Transverse colon (tissue), 4 donors: ENCODE data around the gene TRAPPC2B. TPM values are rescaled to one million over a fixed set of nuclear protein-coding genes. Genes with fewer than 3 reads are reported as not detected.

Experiments used
- DNase-seq: peaks from one replicate; pipeline ENCODE4 v3.0.0-alpha.2; 2019
- H3K27ac ChIP-seq, 4 donors: fragments of 200-600 bp; sonication (generic); 2 replicates each; pipeline ENCODE4 v1.5.1; 2016 to 2018; ENCODE audit warnings: inconsistent platforms in 4 of 4
- H3K27me3 ChIP-seq: fragments of 200-600 bp; sonication (generic); 2 replicates; pipeline ENCODE4 v1.5.1; 2017; ENCODE audit warnings: inconsistent platforms
- H3K36me3 ChIP-seq, 4 donors: fragments of 200-600 bp; sonication (generic); 2 replicates each; pipeline ENCODE4 v1.5.1; 2017 to 2019; ENCODE audit warnings: inconsistent platforms in 4 of 4
- H3K4me1 ChIP-seq, 4 donors: fragments of 200-600 bp; sonication (generic); 2 replicates each; pipeline ENCODE4 v1.5.1; 2017 to 2020; ENCODE audit warnings: inconsistent platforms in 4 of 4
- H3K4me3 ChIP-seq, 4 donors: fragments of 200-600 bp; sonication (generic); 1 replicate in 1 of 4; 2 replicates in 3 of 4; pipeline versions ENCODE4 v1.5.1 to v1.6.1; 2017 to 2019; ENCODE audit warnings: inconsistent platforms in 4 of 4
- H3K9me3 ChIP-seq, 2 donors: fragments of 200-600 bp; sonication (generic); 2 replicates each; pipeline ENCODE4 v1.5.1; 2017 to 2019; ENCODE audit warnings: inconsistent platforms in 2 of 2
- CTCF ChIP-seq, 5 experiments: fragments of 200-600 bp in 3 of 5; fragments of 450-650 bp in 2 of 5; sonication (generic) in 3 of 5; IDR thresholded peaks; 1 replicate in 2 of 5; 2 replicates in 3 of 5; pipeline ENCODE4 v1.5.1; 2016 to 2017; ENCODE audit warnings: antibody characterized with exemption in 5 of 5, inconsistent platforms in 3 of 5, mild to moderate bottlenecking in 2 of 5, moderate library complexity in 1 of 5
- EP300 ChIP-seq: sonication (generic); formaldehyde crosslinking; IDR thresholded peaks from one replicate; pipeline ENCODE4 v1.6.1; 2017; ENCODE audit warnings: antibody characterized with exemption, low read depth
- POLR2A ChIP-seq: fragments of 450-650 bp; IDR thresholded peaks from one replicate; pipeline ENCODE4 v1.6.1; 2016; ENCODE audit warnings: antibody characterized with exemption, mild to moderate bottlenecking, moderate library complexity
- POLR2AphosphoS5 ChIP-seq, 3 donors: sonication (generic); formaldehyde crosslinking; IDR thresholded peaks; one replicate each; pipeline ENCODE4 v1.6.1; 2016; ENCODE audit warnings: antibody characterized with exemption in 3 of 3
- WGBS, 2 donors: methylation state at CpG; one replicate each; pipeline ENCODE4 v1.1.5; 2018; ENCODE audit warnings: low coverage in 1 of 2; 5-methylcytosine and 5-hydroxymethylcytosine counted together
- in situ Hi-C, 4 donors: fragments of 200-750 bp; cut with MboI; loops; one replicate each; pipeline versions ENCODE4 v1.15.0 to v1.15.1; 2017; ENCODE audit warnings: low sequenced_read_pairs in 3 of 4, low pct_ligation_motif_present in 1 of 4, low pct_unique_long_range_greater_than_20kb in 1 of 4
- intact Hi-C: fragments of 100-400 bp; cut with DNase I; formaldehyde crosslinking; loops from one replicate; pipeline ENCODE4 v1.15.1; 2023; ENCODE audit warnings: low total_unique reads
- total RNA-seq, 4 donors: library from RNA; depleted of rRNA; stranded (reverse); fragments of >200 nt; gene quantifications; one replicate each; pipeline ENCODE4 v1.1.0, GENCODE V29; 2016

Gene TRAPPC2B
- total RNA-seq, 4 donors from 2014 or later: 8.3 to 12.5 TPM; not detected in 2

- DNase-seq: peak; percentile 54
- TF ChIP-seq EP300: no peak
- peak; percentile 35 to 50 (median 44) for TF ChIP-seq CTCF (IDR thresholded peaks at IDR 0.05)
- TF ChIP-seq POLR2AphosphoS5 (IDR thresholded peaks at IDR 0.05): no peak
- no peak for TF ChIP-seq POLR2A
- H3K9me3 ChIP-seq: no peaks in the 10 kb centered on the region
- in situ Hi-C loops (no loop called here), intact Hi-C loops (no loop called here)
- H3K36me3 ChIP-seq: peaks cover 0 to 1% (median 0%) of the 10 kb centered on the region in 4 donors
- peaks cover 2 to 7% (median 5%) of the 10 kb centered on the region in 4 donors for H3K4me1 ChIP-seq
- no peaks in the 10 kb centered on the region for H3K27me3 ChIP-seq
- H3K4me3 ChIP-seq: no peak overlapping the region
- 30 to 44% methylated on average over 1 to 8 of the region's 8 CpGs for WGBS, 2 donors
- no peak overlapping the region for H3K27ac ChIP-seq
These were observed 43.3 kb downstream of the TRAPPC2B start for GRCh38 chr19:57406516-57407123.

DNA sequence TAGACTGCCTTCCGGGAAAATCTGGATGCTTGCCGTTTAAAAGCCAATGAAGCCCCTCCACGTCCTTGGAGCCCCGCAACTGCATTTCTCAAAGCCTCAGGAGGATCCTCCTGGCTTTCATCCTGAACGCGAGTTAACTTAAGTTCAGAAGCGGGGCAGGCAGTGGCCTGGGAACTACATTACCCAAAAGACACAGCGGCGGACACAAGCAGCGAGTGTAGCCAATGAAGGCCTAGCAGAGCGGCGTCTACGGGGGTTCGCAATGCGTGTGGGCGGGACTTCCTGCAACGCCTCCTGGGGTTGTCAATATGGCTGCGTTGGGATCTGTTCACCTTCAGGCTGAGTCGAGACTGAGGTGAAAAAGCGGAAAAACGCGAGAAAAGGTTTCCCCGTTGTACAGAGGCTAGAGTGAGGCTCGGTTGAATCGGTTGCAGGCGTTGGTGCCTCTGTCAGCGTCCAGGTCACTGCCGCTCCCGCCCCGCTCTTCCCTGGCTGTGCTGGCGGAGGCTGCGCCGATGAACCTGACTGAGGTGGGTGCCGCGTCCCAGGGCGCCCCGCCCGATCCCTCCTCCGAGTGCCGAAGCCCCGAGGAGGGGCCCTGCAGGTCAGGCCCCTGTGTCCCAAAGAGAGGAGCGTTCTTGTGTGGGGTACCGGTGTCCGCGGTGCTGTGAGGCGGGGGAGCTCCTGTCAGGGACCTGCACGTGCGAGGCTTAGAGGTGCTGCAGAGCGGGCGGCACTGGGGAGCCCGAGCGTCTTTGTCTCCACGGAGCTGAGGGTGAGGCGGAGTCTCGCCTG is 47.7 kb downstream of the TRAPPC2B start, which contains the start of gene ZNF17:
Gene ZNF17, plus strand, starts transcription at position 285 of the 795 bp plus-strand sequence. CDS start 2,455 bp downstream, outside the sequence.
- in situ Hi-C loops (no loop called here), intact Hi-C loops (no loop called here)
- WGBS, 2 donors: 0% methylated on average over 39 of the region's 55 CpGs; no CpG with 5 or more reads in 1 of the 2 donors
- Histone ChIP-seq H3K4me1 (peaks cover 9 to 18% (median 12%) of the 10 kb centered on the region in 4 donors), H3K4me3 (peak within 1 kb of the TSS; percentile 76 to 98 (median 93)), H3K36me3 (peaks cover 0 to 17% (median 8%) of the 10 kb centered on the region in 4 donors), H3K27ac (peak within 1 kb of the TSS; percentile 51 to 81 (median 76)), H3K27me3 (no peaks in the 10 kb centered on the region), H3K9me3 (peaks cover 0 to 7% of the 10 kb centered on the region in 2 donors)
- DNase-seq: peak; percentile 94
- peak; percentile 35 for TF ChIP-seq POLR2A
- peak; percentile 30 to 62 (median 53) for TF ChIP-seq POLR2AphosphoS5 (IDR thresholded peaks at IDR 0.05)
- TF ChIP-seq EP300: no peak

Other genes starting within 250 kb of the TRAPPC2B start
- gene USP29, start 243.6 kb upstream of the TRAPPC2B start, total RNA-seq: not detected
- gene ZIM3, start 218.3 kb upstream of the TRAPPC2B start, total RNA-seq: not detected
- not detected for gene DUXA, start 196.1 kb upstream of the TRAPPC2B start, total RNA-seq
- gene ZNF264, start 172.1 kb upstream of the TRAPPC2B start, total RNA-seq: 100 to 1,000 TPM in 1 of 4 donors, 10 to 100 TPM in 3; 24.3 to 166 (median 35.6) TPM
- not detected for gene AURKC, start 132.5 kb upstream of the TRAPPC2B start, total RNA-seq
- 10 to 100 TPM; 11.1 to 21.3 (median 14.5) TPM for gene ZNF805, start 122.9 kb upstream of the TRAPPC2B start, total RNA-seq
- gene ZNF460, start 83.1 kb upstream of the TRAPPC2B start, total RNA-seq: 100 to 1,000 TPM in 1 of 4 donors, 10 to 100 TPM in 3; 44.4 to 191 (median 74.6) TPM
- 1 to 10 TPM; 1.4 to 9.7 (median 4.3) TPM for gene ZNF543, start 43.1 kb upstream of the TRAPPC2B start, total RNA-seq
- gene ZNF304, start 12.3 kb upstream of the TRAPPC2B start, total RNA-seq: 1 to 10 TPM in 3 of 4 donors, under 1 TPM in 1; 0.40 to 4.2 (median 3.5) TPM
- 1 to 10 TPM in 2 of 4 donors, under 1 TPM in 1, not detected in 1; 0.60 to 1.3 (median 1.2) TPM for gene ZNF547, start within 50 bp of the TRAPPC2B start, total RNA-seq
- 10 to 100 TPM in 2 of 4 donors, 1 to 10 TPM in 2; 4.2 to 13.1 (median 8.2) TPM for gene ZNF548, start 26.3 kb downstream of the TRAPPC2B start, total RNA-seq
- 10 to 100 TPM; 10.6 to 53.1 (median 13.2) TPM for gene ZNF17, start 47.6 kb downstream of the TRAPPC2B start, total RNA-seq
- 10 to 100 TPM in 2 of 4 donors, 1 to 10 TPM in 1, under 1 TPM in 1; 0.75 to 19.1 (median 7.1) TPM for gene ZNF749, start 71.8 kb downstream of the TRAPPC2B start, total RNA-seq
- gene VN1R1, start 93.6 kb downstream of the TRAPPC2B start, total RNA-seq: 10 to 100 TPM in 1 of 4 donors, under 1 TPM in 1, not detected in 2; 0.14 to 13.8 TPM
- gene ZNF772, start 114.0 kb downstream of the TRAPPC2B start, total RNA-seq: 10 to 100 TPM in 1 of 4 donors, 1 to 10 TPM in 2, under 1 TPM in 1; 0.75 to 25.9 (median 6.0) TPM
- 1 to 10 TPM; 1.6 to 6.8 (median 5.1) TPM for gene ZNF419, start 124.2 kb downstream of the TRAPPC2B start, total RNA-seq
- gene ZNF773, start 136.4 kb downstream of the TRAPPC2B start, total RNA-seq: 10 to 100 TPM in 1 of 4 donors, 1 to 10 TPM in 3; 4.5 to 11.0 (median 5.9) TPM
- gene ZNF549, start 163.8 kb downstream of the TRAPPC2B start, total RNA-seq: 1 to 10 TPM; 1.9 to 5.2 (median 4.8) TPM
- 10 to 100 TPM in 1 of 4 donors, 1 to 10 TPM in 3; 3.4 to 41.1 (median 5.5) TPM for gene ZNF550, start 196.3 kb downstream of the TRAPPC2B start, total RNA-seq
- gene ZNF416, start 215.4 kb downstream of the TRAPPC2B start, total RNA-seq: 10 to 100 TPM in 1 of 4 donors, 1 to 10 TPM in 3; 2.2 to 17.6 (median 3.0) TPM
- 1 to 10 TPM in 3 of 4 donors, under 1 TPM in 1; 0.40 to 3.3 (median 1.2) TPM for gene ZIK1, start 220.6 kb downstream of the TRAPPC2B start, total RNA-seq
- gene ZNF530, start 236.3 kb downstream of the TRAPPC2B start, total RNA-seq: 1 to 10 TPM in 2 of 4 donors, not detected in 2; 2.4 to 4.4 TPM